Cerebellar nuclear complex (tissue), 1 donor: ENCODE measurements around the gene DDX18.

Experiments
- DNase-seq, 2 experiments: peaks; one replicate each; lab custom pipeline; 2025; lab: John Stamatoyannopoulos, UW

The DDX18 gene

DNA sequence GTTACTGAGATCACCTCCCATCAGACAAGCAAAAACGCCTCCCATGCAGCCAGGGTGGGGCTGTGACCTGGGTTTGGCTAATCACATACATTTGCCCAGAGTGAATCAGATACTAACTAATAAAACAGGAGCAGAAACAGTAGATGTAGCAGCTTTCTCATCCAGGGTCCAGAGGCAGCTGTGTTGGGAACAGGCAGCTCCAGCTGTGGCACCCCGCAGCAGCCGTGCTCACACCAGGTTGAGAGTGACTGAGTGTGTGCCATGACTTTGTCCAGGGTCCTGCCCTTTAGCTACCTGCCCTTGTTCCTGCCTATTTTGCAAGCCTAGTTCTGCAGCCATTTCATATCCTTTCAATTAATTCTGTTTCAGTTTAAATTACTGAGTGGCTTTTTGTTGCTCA is 20.5 kb downstream of the DDX18 start:
- no peak for DNase-seq

DNA sequence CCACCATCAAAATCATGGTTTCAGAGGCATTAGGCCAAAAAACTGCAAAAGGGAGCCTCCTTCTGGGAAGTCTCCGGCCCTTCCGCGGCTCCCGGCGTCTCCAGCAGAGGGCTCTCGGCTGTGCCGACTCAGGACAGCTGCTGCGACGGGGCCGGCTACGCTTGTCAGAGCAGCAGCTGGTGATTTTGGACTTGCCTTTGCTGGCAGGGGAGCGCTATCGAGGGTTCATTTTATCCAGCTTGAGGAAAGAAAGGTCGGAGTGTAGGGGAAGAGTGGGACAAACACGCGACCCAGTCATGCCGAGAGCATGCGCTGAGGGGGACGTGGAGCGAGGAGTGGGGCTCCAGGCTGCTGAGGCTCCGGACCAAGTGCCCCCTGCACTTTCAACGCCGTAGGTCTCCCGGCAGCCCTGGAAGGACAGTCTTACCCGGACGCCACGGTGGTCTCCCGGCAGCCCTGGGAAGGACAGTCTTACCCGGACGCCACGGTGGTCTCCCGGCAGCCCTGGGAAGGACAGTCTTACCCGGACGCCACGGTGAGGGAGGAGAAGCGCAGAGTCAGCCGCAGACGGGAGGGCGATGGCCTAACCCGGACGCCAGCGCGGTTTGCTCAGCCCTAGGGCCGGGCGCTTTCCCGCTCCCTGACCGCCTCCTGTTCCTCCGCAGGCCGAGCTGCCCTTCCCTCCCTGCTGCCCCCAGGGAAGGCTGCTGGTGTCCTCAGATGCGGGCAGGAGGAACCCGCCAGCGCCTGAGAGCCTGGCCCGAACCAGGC is 21.7 kb downstream of the DDX18 start:
- no peak for DNase-seq

DNA sequence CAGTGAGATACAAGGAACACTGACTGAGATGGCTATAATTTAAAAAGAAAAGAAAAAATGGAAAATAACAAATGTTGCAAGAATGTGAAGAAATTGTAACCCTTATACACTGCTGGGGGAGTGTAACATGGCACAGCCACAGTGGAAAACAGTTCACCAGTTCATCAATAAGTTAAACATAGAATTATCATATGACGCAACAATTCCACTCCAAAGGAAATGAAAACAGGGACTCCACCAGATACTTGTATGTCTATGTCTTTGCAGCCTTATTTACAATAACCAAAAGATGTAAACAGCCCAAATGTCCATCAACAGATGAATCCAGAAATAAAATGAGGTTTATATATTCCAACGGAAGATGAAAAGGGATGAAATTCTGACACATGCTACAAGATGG is 30.8 kb downstream of the DDX18 start:
- DNase-seq: no peak

DNA sequence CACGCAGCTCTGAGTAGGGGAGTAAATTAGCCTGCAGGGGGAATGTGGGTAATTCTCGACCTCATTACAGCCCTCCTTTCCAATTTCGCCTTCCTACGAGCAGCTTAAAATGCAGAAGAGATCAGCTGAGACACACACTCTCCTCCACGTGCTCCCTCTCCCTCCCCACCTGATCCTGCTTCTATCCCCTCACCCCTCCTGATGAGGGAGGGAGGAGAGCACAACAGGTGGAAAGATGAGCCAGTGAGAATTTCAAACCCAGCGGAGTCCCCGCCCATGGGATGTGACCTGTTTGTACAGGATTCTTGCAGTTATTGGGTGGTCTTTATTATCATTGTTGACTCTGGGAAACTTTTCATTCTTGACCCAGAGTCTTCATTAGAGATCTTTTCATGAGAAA is 35.5 kb downstream of the DDX18 start:
- no peak for DNase-seq

DNA sequence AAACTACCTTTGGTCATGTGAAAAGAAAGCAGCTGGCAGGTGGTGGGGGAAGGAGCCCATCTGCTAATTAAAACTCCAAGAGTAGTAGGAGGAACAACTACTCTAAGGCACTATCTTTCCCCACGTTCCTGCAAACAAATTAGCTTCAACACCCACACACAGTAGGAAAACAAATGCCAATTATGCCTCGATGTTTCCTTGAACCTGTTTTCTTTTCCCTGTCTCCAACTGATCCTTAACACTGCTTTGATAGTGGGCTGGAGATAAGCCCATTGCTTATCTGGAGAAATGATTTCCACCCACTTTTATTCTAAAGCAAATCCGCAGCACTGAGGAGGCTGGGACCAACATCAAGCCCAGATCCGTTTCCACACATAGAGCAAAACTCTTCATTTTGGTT is 36.0 kb downstream of the DDX18 start:
- no peak for DNase-seq

DNA sequence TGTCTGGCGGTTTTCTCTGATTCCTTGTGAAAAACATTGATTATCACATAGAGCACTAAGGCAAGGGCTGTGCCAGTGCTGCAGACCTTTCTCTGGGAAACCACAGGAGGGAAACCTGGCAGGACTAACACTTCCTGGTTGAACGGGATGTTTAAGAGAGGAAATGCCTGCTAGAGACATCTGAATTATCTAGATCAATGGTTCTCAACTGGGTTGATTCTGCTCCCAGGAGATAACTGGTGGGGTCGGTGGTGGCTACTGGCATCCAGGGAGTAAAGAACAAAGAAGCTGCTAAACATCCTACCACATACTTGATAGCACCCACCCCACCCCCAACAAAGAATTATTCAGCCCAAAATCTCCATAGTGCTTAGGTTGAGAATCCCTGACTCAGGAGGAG is 37.5 kb downstream of the DDX18 start:
- DNase-seq: no peak

DNA sequence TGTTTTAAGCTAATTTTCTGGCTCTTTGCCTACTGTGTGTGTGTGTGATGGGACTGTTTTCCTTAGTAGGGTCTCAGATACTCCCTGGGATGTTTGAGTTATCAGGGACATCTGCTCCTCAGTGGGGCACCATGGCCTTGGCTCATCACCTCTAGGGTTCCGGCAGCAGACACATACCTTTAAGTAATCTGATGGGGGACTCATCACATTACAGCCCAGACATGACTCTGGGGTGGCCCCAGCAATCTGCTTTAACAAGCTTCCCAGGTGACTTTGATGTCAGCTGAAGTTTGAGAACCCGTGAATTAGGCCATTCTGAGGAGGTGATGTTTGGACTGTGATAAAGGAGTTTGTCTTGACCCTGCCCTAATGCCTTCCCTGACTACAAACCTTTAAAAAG is 38.8 kb downstream of the DDX18 start:
- no peak for DNase-seq

DNA sequence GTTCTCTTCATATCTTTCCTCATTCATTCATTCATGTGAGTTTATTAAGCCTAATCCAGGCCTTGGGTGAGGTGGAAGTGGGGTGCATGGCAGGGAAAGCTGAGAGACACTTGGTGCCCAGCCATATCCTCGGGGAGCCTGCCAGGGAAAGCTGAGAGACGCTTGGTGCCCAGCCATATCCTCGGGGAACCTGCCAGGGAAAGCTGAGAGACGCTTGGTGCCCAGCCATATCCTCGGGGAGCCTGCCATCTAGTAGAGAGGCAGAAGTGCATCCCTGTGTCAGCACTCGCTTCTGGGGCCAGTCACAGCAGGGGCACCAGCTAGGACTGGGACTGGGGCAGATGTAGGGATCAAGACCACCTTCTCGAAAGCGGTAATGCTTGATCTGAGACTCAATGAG is 39.4 kb downstream of the DDX18 start:
- DNase-seq: no peak

DNA sequence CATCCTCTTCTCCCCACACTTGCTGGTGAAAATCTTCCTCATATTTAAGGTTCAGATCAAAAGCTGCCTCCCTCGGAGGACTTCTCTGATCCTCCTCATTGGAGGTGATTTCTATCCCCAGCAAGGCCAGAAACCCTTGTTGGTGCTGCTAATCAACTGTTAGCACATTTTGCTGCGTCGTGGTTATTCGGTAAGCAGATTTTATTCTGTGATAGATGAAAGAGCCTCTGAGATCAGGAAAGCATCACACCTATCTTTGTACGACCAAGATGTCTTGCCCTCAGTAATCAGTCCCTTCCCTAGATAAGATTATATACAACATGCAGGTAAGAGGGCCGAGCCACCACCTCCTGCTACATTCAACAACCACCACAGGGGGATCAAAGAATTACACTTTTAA is 40.1 kb downstream of the DDX18 start:
- DNase-seq: no peak

DNA sequence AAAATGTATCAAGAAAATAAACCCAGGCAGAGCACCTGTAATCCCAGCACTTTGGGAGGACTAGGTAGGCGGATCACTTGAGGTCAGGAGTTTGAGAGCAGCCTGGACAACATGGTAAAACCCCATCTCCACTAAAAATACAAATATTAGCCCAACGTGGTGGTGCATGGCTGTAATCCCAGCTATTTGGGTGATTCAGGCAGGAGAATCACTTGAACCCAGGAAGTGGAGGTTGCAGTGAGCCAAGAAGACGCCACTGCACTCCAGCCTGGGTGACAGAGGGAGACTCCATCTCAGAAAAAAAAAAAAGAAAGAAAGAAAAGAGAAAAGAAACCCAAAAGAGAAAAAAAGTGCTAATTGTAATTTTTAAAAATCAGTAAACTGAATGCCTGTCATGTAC is 41.4 kb downstream of the DDX18 start:
- DNase-seq: no peak

DNA sequence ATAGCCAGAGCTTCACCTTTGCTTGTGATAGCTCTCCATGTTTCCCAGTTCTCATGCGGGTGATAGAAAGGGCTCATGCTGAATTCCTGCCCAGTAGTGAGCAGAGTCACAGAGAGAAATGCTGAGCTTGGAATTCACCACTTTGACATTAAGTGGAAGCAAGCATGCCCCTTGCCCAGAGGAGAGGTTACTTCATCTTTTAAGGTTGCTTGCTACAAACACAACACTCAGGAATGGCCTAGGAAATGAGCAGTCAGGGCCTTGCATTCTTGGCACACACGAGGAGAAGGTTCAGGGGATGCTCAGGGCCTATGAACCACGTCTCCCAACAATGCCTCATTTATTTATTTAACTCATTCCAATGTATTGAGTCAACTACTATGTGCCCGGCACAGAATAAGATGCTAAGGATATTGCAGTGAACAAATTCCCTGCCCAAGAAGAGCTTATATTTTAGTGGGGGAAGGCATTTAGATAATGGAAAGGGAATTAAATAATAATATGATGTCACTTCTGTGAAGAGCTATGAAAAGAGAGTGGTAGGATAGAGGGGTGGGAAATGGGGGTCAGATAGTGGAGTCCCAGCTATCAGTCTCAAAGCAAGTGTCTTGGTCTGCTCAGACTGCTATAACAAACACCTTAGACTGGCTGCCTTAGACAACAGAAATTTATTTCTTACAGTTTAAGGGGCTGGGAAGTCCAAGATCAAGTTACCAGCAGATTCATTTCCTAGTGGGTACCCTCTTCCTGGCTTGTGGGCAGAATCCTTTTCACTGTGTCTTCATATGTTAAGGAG is 42.1 kb downstream of the DDX18 start:
- no peak for DNase-seq

DNA sequence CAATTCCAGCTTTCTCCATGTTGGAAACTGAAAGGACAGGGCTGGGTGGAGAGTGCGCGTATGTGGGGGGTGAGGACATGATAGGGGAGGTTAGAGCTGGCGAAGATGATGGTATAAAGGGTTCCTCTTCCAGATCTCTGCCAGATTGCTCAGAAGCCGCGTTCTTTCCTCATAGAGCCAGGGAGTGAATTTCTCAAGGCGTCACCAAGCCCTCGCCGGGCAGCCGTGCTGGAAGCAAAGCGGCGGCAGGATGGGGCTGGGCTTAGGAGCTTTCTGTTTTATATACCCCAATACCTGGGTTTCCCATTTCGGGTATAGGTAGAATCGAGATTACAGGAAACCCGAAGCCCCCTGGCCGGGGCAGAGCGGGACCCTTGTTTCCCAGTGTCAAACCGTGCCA is 43.8 kb downstream of the DDX18 start:
- no peak for DNase-seq

DNA sequence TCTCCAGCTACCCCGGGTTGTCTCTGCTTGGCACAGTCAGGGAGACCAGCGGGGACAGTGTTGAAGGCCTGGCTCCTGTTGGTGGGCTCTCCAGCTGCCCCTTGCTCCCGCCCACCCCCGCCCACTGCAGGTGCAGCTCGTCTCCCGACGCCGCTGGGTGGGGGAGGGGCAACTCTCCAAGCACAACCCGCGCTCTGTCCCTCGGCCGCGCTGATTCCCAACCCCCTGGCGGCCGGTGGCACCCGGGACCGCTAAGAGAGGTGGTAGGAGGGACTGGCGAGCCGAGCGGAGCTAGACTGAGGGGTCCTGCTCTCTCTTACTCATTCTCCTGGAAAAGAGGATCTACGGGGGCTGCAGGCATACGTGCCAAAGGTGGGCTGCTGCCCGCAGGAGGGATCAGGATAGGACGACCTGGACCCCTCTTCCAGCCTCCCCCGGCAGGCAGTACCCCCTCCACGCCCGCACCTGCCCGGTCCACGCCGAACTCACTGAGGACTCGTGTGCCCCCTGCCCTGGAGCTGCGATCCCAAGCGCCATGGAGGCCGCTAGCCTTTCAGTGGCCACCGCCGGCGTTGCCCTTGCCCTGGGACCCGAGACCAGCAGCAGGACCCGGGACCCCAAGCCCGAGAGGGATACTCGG is 44.5 kb downstream of the DDX18 start:
- no peak for DNase-seq

DNA sequence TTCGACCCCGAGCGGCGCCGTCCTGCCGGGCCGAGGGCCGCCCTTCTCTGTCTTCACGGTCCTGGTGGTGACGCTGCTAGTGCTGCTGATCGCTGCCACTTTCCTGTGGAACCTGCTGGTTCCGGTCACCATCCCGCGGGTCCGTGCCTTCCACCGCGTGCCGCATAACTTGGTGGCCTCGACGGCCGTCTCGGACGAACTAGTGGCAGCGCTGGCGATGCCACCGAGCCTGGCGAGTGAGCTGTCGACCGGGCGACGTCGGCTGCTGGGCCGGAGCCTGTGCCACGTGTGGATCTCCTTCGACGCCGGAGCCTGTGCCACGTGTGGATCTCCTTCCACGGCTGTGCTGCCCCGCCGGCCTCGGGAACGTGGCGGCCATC is 45.0 kb downstream of the DDX18 start:
- no peak for DNase-seq

DNA sequence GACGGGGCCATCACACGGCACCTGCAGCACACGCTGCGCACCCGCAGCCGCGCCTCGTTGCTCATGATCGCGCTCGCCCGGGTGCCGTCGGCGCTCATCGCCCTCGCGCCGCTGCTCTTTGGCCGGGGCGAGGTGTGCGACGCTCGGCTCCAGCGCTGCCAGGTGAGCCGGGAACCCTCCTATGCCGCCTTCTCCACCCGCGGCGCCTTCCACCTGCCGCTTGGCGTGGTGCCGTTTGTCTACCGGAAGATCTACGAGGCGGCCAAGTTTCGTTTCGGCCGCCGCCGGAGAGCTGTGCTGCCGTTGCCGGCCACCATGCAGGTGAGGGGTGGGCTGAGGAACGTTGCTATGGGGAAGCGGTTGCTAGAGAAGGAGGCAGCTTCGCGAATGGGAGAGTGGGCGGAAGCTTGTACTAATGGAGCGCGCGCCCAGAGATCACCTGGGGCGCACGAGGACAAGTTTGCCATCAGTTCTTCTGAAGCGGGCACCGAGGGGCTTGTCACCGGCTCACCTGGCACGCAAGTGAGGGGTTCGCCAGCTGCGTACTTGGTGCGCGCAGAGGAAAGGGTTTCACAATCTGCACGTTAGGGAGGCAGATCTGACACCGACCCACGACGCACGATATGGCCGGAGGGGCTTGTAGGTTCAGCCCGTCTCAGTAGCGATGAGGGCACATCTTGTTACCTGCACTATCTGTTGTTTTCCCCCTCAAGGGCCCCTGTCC is 45.6 kb downstream of the DDX18 start:
- no peak for DNase-seq

DNA sequence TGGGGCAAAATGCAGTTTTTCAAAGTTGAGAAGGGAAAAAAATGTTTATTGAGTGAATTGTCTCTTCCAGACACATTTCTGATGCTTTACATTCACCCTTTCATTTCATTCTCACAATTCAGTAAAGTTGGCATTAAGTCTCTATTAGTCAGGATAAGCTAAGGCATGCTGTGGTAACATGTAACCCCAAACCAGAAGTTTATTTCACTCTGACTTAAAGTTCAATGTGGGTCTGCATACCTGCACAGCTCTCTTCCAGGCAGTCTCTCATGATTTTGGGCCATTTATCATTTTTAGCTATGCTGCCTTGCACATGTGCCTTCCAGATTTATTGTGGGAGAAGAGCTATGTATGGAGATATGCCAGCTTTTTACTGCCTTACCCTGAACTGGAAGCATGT is 48.0 kb downstream of the DDX18 start:
- no peak for DNase-seq

DNA sequence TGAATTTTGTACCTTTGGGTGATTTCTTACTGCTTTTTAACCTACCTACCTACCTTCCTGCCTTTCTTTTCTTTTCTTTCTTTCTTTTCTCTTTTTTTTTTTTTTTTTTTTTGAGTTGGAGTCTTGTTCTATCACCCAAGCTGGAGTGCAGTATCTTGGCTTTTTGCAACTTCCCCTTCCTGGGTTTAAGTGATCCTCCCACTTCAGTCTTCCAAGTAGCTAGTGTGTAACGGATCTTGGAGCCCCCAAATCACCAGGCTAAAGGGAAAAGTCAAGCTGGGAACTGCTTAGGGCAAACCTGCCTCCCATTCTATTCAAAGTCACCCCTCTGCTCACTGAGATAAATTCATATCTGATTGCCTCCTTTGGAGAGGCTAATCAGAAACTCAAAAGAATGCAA is 61.3 kb downstream of the DDX18 start:
- DNase-seq: no peak

DNA sequence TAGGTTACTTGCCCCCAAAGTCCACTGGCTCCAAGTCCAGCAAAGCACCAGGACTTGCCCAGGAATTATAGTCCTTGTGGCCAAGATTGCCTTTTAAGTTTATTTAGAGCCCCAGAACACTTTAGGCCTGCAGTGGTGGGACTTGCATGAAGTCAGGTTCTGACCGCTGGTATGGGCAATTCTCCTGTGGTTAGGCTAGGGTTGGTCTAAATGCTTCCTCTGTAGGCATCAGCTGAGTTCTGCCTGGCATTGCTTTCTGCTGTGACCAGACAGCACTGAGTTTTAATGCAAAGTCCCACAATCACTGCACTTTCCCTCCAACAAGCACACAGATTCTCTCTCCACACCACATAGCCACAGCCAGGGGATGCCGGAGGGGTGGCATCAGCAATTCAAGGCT is 64.5 kb downstream of the DDX18 start:
- DNase-seq: no peak
